ENCODE results near the gene IL1RAPL2.
"Not testable (repeated sequence)": the region's sequence is repeated elsewhere in the genome, so short reads cannot be mapped to it uniquely, and the experiment has no call there.

IL1RAPL2 gene

DNA sequence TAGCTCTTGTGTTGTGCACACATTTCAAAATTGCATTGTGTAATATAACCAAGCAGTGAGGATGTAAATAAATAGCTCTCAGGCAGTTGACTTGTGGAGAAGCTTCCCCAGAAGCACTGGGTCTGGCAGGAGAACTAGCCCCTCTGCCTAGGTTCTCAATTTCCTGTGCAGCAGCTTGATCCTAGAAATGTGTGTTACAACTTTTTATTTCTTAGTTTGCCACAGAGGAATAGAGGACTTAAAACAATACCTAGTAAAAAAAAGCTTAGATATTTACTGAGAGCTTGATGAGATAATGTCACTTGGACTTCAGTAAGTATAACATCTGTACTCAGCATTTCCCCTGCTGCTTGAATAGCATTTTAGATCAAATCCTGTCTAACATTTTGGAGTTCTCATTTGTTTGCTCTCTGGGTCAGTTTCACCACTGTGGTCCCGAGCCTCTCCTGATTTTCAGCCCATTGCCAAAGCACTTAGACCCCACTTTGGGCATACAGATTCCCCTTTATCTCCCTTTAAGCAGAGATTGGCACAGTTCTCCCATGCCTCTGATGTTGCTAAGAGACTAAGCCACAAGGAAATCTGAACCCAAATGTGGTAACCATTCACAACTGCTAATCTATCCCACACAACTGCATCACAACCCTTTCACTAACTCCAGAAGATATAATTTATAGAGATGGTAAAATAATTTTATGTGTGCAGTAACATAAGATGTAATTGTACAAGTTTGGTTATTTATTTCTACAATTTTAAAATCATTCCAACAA is 1158.2 kb downstream of the IL1RAPL2 start:
- DNase-seq: no peak

- DNase-seq: no peak
These were observed 1159.2 kb downstream of the IL1RAPL2 start for GRCh38 chrX:105725228-105725627.

DNA sequence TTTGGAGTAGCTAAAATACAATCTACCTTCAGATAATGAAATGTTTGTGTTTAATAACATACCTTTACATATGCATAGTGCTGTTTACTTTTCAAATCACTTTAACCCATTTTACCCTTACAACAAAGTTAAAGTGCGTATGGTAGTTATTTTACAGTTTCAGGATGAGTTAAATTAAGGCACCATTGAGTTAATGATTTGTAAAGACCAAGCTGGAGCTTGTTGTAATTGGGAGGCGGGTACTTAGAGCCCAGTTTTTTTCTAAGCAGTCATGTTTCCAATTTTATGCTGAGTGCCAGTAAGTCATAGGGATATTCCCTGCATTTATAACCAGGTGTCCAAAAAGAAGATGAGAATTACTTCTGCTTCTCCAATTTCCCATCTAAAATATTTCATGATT is 1172.2 kb downstream of the IL1RAPL2 start:
- DNase-seq: no peak

GRCh38 chrX:105744291-105744690 is 1178.3 kb downstream of the IL1RAPL2 start:
- DNase-seq: no peak

GRCh38 chrX:105744946-105745345 is 1178.9 kb downstream of the IL1RAPL2 start:
- DNase-seq: no peak

- no peak for DNase-seq
These were observed 1179.9 kb downstream of the IL1RAPL2 start for GRCh38 chrX:105745863-105746262.

DNA sequence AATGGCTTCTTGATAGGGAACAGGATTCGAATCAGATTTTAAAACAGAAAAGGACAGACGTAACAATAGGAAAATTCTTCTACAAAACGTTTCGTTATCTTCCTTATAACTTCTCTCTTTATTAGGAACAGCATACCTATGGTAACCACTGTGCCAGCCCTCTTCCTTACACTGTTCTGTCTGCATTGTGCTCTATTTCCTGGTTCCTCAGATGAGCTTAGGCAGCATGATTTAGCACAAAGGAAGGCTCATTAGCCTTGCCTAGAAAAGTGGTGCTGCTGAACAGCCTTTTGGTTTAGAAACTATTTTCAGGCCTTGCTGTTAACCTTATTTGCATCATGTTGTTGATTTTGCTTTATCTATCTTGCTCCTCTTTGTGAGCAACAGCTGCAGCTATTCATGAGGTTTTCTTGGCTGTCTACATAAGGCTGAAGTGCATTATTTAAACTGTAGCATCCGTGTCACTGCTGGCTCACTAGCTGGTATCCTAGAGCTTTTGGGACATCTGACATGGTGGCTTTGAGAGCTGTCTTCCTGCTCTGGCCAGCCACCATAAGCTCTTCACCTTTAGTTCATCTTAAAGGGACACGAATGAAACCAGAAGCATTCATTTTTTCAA is 1186.4 kb downstream of the IL1RAPL2 start:
- DNase-seq: no peak

GRCh38 chrX:105753411-105753810 is 1187.4 kb downstream of the IL1RAPL2 start:
- DNase-seq: no peak

DNA sequence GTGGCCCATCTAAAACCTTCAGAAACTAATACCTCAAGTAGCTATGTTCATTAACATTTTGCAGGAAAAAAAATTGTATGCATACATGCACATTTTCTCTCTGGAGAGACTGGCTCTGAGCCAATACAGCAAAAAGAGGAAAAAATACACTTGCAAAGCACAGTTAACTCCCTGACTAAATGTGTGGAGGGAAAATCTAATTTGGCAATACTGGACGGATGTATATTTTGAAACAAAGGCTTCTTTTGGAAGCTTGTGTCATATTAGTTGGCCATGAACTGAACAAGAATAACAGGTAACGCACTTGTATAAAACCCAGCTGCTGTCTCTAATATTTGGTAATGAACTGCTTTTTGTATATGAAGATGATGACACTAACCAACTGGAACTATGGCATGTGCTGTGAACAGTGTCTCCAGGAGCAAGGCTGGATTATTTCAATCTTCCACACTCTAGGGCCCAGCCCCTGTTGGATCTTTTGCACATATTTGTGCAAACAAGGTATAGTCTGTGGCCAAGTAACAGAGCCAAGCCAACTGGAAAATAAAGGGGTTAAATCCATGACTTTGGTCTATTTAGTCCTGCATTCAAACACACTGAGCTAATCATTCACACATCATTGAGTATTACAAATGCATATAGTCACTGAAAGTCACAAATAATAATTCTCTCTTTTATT is 1188.4 kb downstream of the IL1RAPL2 start:
- DNase-seq: no peak

DNA sequence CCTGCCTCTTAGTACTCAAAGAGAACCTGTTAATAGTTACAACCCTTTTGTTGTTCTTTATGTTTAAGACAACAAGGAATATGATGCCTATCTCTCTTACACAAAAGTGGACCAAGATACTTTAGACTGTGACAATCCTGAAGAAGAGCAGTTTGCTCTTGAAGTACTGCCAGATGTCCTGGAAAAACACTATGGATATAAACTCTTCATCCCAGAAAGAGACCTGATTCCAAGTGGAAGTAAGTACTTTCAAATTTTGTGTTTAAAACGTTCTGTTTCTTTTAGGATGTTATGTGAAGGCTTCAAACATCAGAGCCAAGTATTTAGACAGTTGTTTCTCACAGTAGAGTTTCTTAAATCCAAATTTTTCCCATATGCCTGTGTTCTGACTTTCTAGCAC is 1189.1 kb downstream of the IL1RAPL2 start:
- DNase-seq: no peak

- no peak for DNase-seq
These were observed 1192.8 kb downstream of the IL1RAPL2 start for GRCh38 chrX:105758754-105759153.

DNA sequence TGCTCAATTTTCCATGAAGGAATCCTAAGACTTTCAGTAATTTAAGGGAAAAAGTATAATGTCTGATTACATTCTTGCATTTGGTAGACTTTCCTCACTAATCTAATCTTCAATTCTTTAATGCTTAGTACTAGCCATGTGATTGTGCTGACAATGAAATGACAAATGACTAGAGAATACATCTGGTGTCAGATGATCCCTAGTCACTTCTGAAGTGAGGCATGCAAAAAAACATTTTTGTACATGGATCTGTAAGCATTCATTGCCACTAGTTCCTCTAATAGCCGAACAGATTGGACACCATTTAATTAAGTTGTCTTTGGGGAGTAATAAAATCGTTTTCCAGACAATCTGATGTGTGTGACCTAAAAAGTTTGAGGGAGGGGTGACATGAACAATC is 1193.6 kb downstream of the IL1RAPL2 start:
- DNase-seq: no peak

DNA sequence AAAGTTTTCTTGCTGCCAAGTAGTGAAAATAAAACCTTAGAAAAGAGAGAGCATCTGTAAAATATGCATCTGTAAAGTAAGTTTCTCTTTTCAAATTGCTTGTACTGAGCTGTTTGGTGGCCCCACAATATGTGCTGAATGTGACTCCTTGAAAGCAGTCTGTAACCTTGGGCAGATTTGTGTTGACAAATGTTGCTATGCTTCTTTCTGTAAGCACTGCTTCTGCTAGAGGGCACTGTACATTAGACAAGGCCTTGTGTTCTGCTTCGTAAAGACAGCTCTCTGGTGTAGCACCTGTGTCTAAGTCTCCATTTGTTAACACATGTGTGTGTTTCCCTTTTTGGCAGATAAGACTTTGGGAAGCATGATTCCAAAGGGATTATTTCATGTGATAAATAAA is 1199.7 kb downstream of the IL1RAPL2 start:
- no peak for DNase-seq

DNA sequence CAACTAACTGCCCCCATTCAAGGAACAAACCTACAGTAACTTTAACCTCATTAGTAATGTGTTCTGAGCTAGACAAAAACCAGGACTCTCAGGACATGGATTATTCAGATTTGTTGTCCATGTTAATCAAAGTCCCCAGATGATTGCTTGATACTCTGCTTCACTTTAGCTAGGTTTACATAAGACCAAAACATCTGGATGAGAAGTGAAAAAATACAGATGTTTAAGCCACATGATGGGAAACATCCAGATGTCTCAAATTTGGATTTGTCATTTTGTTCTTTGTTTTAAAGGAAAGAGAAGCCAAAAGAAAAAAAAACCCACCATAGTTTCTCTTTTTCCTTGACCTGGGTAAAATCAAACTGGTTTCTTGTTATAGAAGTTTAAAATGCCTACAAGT is 1207.8 kb downstream of the IL1RAPL2 start:
- no peak for DNase-seq

GRCh38 chrX:105775679-105776078 is 1209.7 kb downstream of the IL1RAPL2 start:
- DNase-seq: no peak

DNA sequence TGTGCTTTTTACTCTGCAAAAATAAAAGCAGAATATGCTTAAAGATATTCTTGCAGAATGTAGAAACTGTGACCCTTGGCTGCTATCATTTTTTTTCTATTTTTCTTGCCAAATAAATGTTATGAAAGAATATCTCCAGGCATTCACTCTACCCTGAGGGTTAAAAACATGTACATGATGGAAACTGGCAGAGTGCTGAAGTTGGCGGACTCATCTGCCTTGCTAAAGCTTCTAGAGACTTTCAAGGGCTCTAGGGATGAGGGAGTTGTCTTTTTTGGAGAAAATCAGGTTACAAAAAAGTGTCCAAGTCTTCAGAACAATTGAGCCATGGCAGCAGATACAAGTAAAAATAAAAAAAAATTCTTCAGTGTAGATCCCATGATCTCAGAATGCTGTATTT is 1215.8 kb downstream of the IL1RAPL2 start:
- no peak for DNase-seq

DNA sequence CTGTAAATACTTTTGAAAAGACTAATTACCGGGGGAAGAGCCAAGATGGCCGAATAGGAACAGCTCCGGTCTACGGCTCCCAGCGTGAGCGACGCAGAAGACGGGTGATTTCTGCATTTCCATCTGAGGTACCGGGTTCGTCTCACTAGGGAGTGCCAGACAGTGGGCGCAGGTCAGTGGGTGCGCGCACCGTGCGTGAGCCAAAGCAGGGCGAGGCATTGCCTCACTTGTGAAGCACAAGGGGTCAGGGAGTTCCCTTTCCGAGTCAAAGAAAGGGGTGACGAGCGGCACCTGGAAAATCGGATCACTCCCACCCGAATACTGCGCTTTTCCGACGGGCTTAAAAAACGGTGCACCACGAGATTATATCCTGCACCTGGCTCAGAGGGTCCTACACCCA is 1230.9 kb downstream of the IL1RAPL2 start:
- not testable (repeated sequence) for DNase-seq

DNA sequence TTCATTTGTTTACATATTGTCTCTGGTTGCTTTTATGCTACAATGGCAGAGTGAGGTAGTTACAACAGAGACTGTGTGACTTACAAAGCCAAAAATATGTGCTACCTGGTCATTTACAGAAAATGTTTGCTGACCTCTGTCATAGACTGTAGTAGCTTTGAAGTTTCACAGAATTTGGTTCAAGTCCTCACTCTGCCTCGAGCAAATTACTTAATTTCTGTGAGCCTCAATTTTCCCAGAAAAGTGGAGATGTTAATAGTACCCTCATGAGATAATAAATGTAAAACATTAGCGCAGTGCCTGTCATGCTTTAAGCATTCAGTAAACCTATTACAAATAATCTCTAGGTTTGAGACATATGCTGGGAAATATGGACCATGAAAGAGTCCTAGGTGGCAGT is 1237.9 kb downstream of the IL1RAPL2 start:
- DNase-seq: no peak

GRCh38 chrX:105805655-105806054 is 1239.7 kb downstream of the IL1RAPL2 start:
- not testable (repeated sequence) for DNase-seq

GRCh38 chrX:105816517-105816916 is 1250.5 kb downstream of the IL1RAPL2 start:
- no peak for DNase-seq
